Measurements from ENCODE around the gene RBMS3.
"Not testable (repeated sequence)": the region's sequence is repeated elsewhere in the genome, so short reads cannot be mapped to it uniquely, and the experiment has no call there.

The RBMS3 gene

DNA sequence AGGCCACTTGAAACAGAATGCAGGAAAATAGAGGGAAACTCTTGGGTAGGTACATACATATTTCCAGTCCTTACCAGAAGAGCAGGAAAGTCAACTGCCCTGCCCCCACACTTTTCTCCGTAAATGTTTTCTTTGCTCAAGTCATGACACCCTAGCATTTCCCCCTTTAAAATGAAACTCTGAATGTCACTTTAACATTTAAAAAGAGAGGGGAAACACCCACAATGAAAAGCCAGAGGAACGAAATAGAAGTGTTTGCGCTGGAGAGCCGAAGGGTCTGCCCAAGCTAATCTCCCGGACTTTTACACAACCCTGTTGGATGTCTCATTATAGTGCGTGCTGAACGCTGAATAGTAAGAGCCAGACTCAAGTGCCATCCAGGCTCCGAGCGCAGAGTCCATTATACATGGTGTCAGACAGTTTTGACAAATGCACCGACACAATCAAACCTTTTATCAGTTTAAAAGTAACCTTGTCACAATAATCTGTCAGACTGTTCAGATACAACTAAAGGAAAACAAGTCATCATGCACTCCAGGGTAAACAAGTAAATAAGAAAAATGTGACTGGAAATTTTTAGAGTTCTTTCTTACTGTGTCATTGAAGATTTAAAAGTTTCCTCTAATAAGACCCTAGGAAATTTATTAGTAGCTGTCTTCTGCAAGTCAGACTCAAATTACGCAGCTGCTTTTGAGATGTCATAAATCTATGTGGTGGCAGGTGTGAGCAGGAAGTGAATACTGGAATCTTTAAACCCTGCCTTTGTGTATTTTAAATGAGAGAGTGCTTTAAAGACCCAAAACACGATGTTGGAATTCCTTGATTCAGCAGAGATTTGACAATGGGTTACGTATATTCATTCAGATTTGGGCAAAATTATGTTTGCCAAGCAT is 159.8 kb downstream of the RBMS3 start:
- no peak for DNase-seq

DNA sequence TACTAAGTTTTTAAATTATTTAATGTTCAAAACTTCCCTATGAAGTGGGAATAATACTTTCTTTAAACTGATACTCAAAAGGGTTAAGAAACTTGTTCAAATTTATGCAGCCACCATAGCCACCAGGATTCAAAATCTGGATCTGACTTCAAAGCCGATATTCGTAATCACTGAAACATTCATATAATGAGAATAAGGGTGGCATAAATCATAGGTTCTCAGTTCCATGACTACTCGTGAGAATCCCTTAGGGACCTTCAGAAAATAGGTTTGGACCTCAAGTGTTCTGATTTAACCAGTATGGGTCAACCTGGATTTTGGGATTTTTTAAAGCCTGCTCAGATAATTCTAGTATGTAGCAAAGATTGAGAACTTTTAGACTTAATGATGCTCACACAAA is 160.6 kb downstream of the RBMS3 start:
- no peak for DNase-seq

GRCh38 chr3:29447946-29448627 is 167.2 kb downstream of the RBMS3 start:
- DNase-seq: no peak

GRCh38 chr3:29451920-29452319 is 171.0 kb downstream of the RBMS3 start:
- no peak for DNase-seq

DNA sequence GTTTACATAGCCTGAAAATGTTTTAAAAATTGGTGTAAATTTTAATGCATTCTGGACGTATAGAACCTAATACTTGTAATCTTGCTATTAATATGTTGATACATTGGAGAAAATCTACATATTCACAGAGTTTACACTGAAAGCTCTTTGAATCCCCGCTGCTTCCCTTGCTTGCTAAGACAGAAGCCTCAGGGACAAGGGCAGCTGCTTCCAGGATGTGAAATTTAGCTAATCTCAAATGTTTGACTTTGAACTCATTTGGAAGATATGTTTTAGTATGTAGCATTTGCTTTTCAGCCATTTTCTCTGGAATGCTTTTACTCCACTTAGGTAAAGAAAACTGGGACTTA is 172.0 kb downstream of the RBMS3 start:
- no peak for DNase-seq

DNA sequence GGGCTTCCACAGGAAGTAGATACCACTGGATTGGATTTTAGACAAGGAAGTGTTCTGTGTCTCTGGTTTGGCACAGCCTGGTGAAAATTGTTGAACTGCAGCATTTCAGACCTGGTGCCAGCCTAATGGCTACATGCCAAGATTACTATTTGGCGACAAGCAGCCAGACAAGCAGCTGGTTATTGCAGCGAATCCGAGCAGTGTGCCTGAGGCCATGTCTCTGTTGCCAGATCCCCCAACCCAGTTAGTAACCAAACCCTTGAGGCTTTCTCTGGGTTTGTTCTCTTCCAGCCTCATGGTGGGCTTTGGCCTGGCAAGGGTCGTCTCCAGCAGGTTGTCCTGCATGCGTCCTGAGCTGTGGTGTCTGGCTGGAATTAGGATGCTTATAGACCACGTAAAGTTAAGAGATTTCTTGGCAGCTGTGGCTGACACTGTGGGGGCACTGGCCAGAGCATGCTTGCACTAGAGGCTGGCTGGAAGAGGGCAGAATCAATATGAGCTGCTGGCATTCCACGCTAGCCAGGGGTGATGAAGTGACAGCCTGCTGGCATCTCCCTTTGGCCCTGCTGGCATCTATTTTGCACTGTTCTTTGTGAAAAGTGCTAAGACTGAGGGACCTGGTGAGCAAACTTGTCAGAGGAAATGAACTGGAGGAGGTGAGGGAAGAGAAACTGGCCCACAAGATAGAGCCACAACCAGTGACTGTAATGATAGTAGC is 172.6 kb downstream of the RBMS3 start:
- DNase-seq: no peak

GRCh38 chr3:29454161-29454611 is 173.3 kb downstream of the RBMS3 start:
- no peak for DNase-seq

- DNase-seq: no peak
These were observed 176.0 kb downstream of the RBMS3 start for GRCh38 chr3:29456901-29457300.

GRCh38 chr3:29463304-29463703 is 182.4 kb downstream of the RBMS3 start:
- DNase-seq: no peak

- no peak for DNase-seq
These were observed 185.0 kb downstream of the RBMS3 start for GRCh38 chr3:29465836-29466235.

GRCh38 chr3:29466442-29466841 is 185.6 kb downstream of the RBMS3 start:
- no peak for DNase-seq

DNA sequence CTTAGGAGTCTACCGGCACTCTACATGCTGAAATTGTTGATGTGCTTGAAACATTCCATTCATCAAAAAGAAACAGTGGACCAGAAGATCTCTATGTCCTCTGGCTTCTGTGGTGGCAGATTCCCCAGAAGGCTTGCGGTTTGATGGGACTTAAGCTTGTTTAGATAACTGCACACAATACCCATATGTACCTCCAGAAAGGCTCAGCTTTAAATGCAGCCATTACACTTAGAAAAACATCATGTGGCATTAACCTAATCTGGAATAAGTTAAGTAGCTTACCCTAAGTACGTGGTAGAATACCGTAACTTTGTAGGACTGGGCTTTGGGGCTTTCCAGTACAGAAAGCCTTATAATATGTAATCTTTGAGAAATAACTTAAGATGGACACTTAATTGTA is 187.3 kb downstream of the RBMS3 start:
- DNase-seq: no peak

- DNase-seq: not testable (repeated sequence)
These were observed 192.8 kb downstream of the RBMS3 start for GRCh38 chr3:29473481-29474170.

DNA sequence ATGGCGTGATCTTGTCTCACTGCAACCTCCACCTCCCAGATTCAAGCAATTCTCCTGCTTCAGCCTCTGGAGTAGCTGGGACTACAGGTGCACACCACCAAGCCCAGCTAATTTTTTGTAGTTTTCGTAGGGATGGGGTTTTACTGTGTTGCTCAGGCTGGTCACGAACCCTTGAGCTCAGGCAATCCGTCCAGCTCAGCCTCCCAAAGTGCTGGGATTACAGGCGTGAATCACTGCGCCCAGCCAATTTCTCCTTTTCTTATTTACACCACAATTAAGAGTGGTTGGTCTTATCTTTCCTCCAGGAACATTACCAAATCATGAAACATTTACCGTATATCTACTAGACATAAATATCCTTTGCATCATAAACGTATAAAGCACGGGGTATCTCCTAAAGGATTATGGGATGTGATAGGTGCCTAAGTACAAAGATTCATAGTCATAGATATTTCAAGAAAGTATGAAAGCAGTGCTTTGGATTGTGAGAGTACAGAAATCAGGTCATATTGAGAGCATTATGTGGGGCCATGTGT is 194.5 kb downstream of the RBMS3 start:
- no peak for DNase-seq

GRCh38 chr3:29475854-29476253 is 195.0 kb downstream of the RBMS3 start:
- no peak for DNase-seq

DNA sequence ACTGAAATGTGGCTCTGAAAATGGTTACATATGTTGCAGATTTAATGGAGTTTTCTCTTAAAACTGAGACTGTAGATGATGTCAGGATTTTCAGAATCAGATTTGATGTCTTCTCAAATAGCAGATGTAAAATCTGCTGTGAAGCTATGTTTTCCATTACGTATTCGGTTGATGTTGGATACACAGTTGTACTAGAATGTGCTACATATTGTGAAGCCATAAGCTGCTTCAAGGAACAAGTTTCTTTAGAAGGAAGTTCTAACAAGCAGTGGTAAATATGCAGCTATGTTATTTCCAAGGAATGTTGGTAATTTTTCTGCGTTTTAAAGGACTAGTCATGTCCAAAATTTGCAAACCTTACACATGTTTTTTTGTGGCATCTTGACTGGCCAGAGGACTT is 197.7 kb downstream of the RBMS3 start:
- DNase-seq: no peak

- DNase-seq: no peak
These were observed 200.4 kb downstream of the RBMS3 start for GRCh38 chr3:29481249-29481648.

GRCh38 chr3:29481969-29482767 is 201.3 kb downstream of the RBMS3 start:
- no peak for DNase-seq

GRCh38 chr3:29484633-29485032 is 203.8 kb downstream of the RBMS3 start:
- no peak for DNase-seq

DNA sequence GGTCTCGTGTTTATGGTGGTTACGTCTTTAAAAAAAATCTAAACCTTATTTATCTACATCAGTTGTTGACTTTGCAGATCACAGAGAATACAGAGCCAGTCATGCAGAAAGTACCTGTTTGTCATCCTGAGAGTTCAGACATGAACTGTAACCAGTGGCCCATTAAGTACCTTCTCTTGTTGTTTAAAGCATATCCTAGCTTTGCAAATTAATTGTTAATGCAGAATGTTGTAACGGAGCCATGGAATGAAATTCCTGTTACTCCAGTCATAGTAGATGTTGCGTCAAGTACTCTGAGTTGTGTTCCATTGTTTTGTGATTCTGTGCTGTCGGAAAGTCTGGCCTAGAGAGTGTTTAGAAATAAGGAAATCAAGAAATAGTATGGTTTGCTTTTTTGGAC is 205.2 kb downstream of the RBMS3 start:
- no peak for DNase-seq

GRCh38 chr3:29486917-29487316 is 206.0 kb downstream of the RBMS3 start:
- DNase-seq: no peak

DNA sequence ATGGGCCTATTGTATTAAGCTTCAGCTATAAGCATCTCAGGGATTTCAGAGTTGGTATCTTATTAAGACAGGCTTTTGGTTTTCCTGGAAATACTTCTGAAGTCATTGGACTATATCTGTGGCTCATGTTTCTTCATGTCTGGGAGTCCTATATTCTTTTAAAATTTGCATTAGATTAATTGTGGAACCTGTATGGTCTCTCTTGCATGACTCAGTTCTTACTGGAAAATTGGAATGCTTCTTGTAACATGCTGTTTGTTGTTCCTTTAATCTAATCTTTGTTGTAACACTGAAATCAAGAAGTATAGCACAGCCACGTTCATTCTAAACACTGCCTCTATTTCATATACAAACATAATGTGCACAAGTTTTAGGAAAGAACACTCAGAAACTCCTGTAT is 208.1 kb downstream of the RBMS3 start:
- DNase-seq: no peak
